Stomach (tissue), 19 donors: Measurements from ENCODE around the gene TMEM9B. TPM values are rescaled to one million over a fixed set of nuclear protein-coding genes. Genes with fewer than 3 reads are reported as not detected.
"Not testable (repeated sequence)": the region's sequence is repeated elsewhere in the genome, so short reads cannot be mapped to it uniquely, and the experiment has no call there.

ENCODE experiments used
- DNase-seq, 2 donors: peaks; one replicate each; pipeline versions ENCODE4 v3.0.0 to v3.0.0-alpha.2; 2013 to 2019
- H3K27ac ChIP-seq, 5 donors: fragments of 200-600 bp in 4 of 5; sonication (generic) in 4 of 5; one replicate each; pipeline ENCODE4 v1.5.1; 2013 to 2019; ENCODE audit warnings: mild to moderate bottlenecking in 1 of 5, moderate library complexity in 1 of 5
- H3K27me3 ChIP-seq, 3 donors: fragments of 200-600 bp; sonication (generic); one replicate each; pipeline ENCODE4 v1.5.1; 2017 to 2019; ENCODE audit warnings: mixed run types in 1 of 3
- H3K36me3 ChIP-seq, 4 donors: fragments of 200-600 bp; sonication (generic); 1 replicate in 3 of 4; 2 replicates in 1 of 4; pipeline ENCODE4 v1.5.1; 2016 to 2019
- H3K4me1 ChIP-seq, 4 donors: fragments of 200-600 bp; sonication (generic); one replicate each; pipeline ENCODE4 v1.5.1; 2016 to 2019
- H3K4me3 ChIP-seq, 4 donors: fragments of 200-600 bp; sonication (generic) in 3 of 4; one replicate each; pipeline ENCODE4 v1.5.1; 2016 to 2019; ENCODE audit warnings: mild to moderate bottlenecking in 1 of 4
- H3K9me3 ChIP-seq, 4 donors: fragments of 200-600 bp; sonication (generic); one replicate each; pipeline ENCODE4 v1.5.1; 2016 to 2019
- EP300 ChIP-seq: sonication (generic); formaldehyde crosslinking; IDR thresholded peaks from one replicate; pipeline ENCODE4 v1.6.1; 2017; ENCODE audit warnings: antibody characterized with exemption
- POLR2A ChIP-seq, 4 donors: fragments of 450-650 bp; IDR thresholded peaks; one replicate each; pipeline ENCODE4 v1.6.1; 2016; ENCODE audit warnings: antibody characterized with exemption in 4 of 4, control low read depth in 2 of 4, mild to moderate bottlenecking in 1 of 4, moderate library complexity in 1 of 4
- POLR2AphosphoS5 ChIP-seq, 3 donors: sonication (generic); formaldehyde crosslinking; IDR thresholded peaks; one replicate each; pipeline ENCODE4 v1.6.1; 2016; ENCODE audit warnings: antibody characterized with exemption in 3 of 3
- WGBS, 5 donors: extraction: QIAGEN DNeasy Blood & Tissue Kit in 3 of 5; methylation state at CpG; one replicate each; pipeline versions ENCODE4 v1.1.5 to v1.1.7; 2013 to 2018; 5-methylcytosine and 5-hydroxymethylcytosine counted together
- intact Hi-C: fragments of 100-400 bp; cut with DNase I; formaldehyde crosslinking; loops from one replicate; pipeline ENCODE4 v1.15.1; 2023; ENCODE audit warnings: low total_unique reads
- long read RNA-seq, 10 donors: transcript quantifications; one replicate each; lab custom pipeline, GENCODE V29; 2026
- polyA plus RNA-seq, 3 donors: library from polyadenylated mRNA; stranded (reverse); fragments of 200-250 nt; gene quantifications; one replicate each; pipeline ENCODE4 v1.2.3, GENCODE V29; 2013
- total RNA-seq, 5 donors: library from RNA; depleted of rRNA; stranded (reverse); fragments of >200 nt; gene quantifications; one replicate each; pipeline versions ENCODE4 v1.1.0 to v1.2.3, GENCODE V29; 2014 to 2016
- TF ChIP-seq, protein P1 (sequence below), 7 experiments: fragments of 450-650 bp in 4 of 7; fragments of 200-600 bp in 3 of 7; sonication (generic) in 3 of 7; IDR thresholded peaks; one replicate each; pipeline ENCODE4 v1.5.1; 2016 to 2019; ENCODE audit warnings: antibody characterized with exemption in 7 of 7, control low read depth in 2 of 7, mild to moderate bottlenecking in 1 of 7
- donor health status: healthy with polysubstance abuse.
- donor health status: Bipolar disorder and iron deficiency.
- donor health status: healthy.

The TMEM9B gene
- 10 to 100 TPM in 3 of 5 donors, 1 to 10 TPM in 1, under 1 TPM in 1; 0.58 to 74.4 (median 30.7) TPM for total RNA-seq
- 10 to 100 TPM; 24.3 to 33.9 (median 31.0) TPM for polyA plus RNA-seq
- long read RNA-seq, donor 1, transcript TMEM9B-205 (5 exons, 2,083 nt), result major isoform, 13 of 14 reads
- long read RNA-seq, donor 1, partial matches to known transcripts, result 0 of 14 reads
- long read RNA-seq, donor 1, other reads (novel, unspliced or antisense), result 0 of 14 reads
- long read RNA-seq, donor 2, transcript TMEM9B-205 (5 exons, 2,083 nt), result major isoform, 16 of 18 reads
- long read RNA-seq, donor 2, partial matches to known transcripts, result 0 of 18 reads
- long read RNA-seq, donor 2, other reads (novel, unspliced or antisense), result 0 of 18 reads
- long read RNA-seq, donor 3, transcript TMEM9B-205 (5 exons, 2,083 nt), result major isoform, 10 of 11 reads
- long read RNA-seq, donor 3, partial matches to known transcripts, result 0 of 11 reads
- long read RNA-seq, donor 3, other reads (novel, unspliced or antisense), result 0 of 11 reads
- long read RNA-seq, donor 4, result 0 reads
- long read RNA-seq, donor 5, transcript TMEM9B-205 (5 exons, 2,083 nt), result major isoform, 16 of 19 reads
- long read RNA-seq, donor 5, partial matches to known transcripts, result 0 of 19 reads
- long read RNA-seq, donor 5, other reads (novel, unspliced or antisense), result 0 of 19 reads
- long read RNA-seq, donor 6, transcript TMEM9B-205 (5 exons, 2,083 nt), result major isoform, 43 of 46 reads
- long read RNA-seq, donor 6, partial matches to known transcripts, result 0 of 46 reads
- long read RNA-seq, donor 6, other reads (novel, unspliced or antisense), result 0 of 46 reads
- long read RNA-seq, donor 7, transcript TMEM9B-205 (5 exons, 2,083 nt), result major isoform, 19 of 22 reads
- long read RNA-seq, donor 7, partial matches to known transcripts, result 0 of 22 reads
- long read RNA-seq, donor 7, other reads (novel, unspliced or antisense), result 0 of 22 reads
- long read RNA-seq, donor 8, transcript TMEM9B-205 (5 exons, 2,083 nt), result major isoform, 23 of 27 reads
- long read RNA-seq, donor 8, partial matches to known transcripts, result 0 of 27 reads
- long read RNA-seq, donor 8, other reads (novel, unspliced or antisense), result 0 of 27 reads
- long read RNA-seq, donor 9, transcript TMEM9B-205 (5 exons, 2,083 nt), result major isoform, 6 of 8 reads
- long read RNA-seq, donor 9, partial matches to known transcripts, result 0 of 8 reads
- long read RNA-seq, donor 9, other reads (novel, unspliced or antisense), result 0 of 8 reads
- long read RNA-seq, donor 10, transcript TMEM9B-205 (5 exons, 2,083 nt), result major isoform, 9 of 26 reads
- long read RNA-seq, donor 10, partial matches to known transcripts, result 16 of 26 reads
- long read RNA-seq, donor 10, other reads (novel, unspliced or antisense), result 0 of 26 reads

DNA sequence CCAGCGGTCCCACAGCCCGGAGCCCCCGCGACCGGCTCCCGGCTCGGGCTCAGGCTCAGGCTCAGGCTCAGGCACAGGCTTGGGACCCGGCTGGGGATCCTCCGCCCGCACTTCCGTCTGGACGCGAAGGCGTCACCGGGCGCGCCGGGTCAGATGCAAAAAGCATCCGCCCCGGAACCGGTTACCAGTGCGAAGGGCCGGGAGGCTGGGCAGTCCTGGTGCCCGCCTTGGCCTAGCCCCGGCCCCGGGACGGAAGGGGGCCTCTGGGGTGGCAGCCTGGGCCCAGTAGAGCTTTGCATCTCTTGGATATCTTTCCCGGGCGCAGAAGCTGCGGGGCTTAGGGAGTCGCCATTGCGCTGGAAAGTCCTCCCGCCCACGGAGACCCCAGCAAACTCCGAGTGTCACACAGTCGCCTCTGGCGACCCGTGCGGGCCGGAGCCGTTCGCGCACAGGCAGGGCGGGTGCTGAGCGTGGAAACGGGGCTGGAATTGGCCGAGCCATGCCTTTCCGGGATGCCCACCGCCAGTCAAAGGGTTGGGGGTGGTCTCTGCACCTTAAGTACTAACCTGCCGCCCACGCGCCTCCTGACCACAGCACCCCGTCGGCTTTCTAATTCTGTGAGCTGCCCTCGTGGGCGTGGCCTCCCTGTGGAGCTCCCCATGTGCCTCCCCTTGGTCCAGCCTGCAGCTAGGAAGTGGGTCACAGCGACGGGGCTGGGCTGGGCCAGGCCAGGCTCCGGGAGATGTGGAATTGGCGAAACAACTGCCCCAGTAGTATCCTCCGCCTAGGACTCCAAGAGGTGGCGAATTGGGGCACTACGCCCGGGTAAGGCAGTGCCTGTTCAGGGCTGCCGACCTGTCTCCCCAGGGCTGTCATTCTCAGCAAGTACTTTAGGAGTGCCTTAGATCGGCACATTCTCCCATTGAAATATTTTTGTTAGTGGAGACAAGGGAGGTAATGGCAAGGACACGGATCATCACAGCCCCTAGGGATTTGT, at the start of gene TMEM9B:
TMEM9B (minus strand) TSS at position 119 of the 997 bp plus-strand sequence. CDS start 129 bp downstream, outside the sequence.
- H3K27me3 ChIP-seq, result no peaks in the 10 kb centered on the region
- no peak for TF ChIP-seq EP300
- TF ChIP-seq POLR2A (IDR thresholded peaks at IDR 0.05), result peak in 2 of 4 donors; percentile 87 to 92
- TF ChIP-seq POLR2AphosphoS5 (IDR thresholded peaks at IDR 0.05), result peak; percentile 85 to 93 (median 89)
- peak within 1 kb of the TSS; percentile 68 to 89 (median 86) for H3K4me3 ChIP-seq
- peak within 1 kb of the TSS; percentile 95 to 99 (median 96) for H3K27ac ChIP-seq
- H3K36me3 ChIP-seq, result peaks cover 0 to 15% (median 6%) of the 10 kb centered on the region in 4 donors
- peak; percentile 93 to 97 for DNase-seq
- 0% methylated on average over 31 to 67 of the region's 67 CpGs for WGBS, 5 donors
- peaks cover 13 to 45% (median 40%) of the 10 kb centered on the region in 4 donors for H3K4me1 ChIP-seq
- intact Hi-C loops, result loop anchor here (10.0 kb wide), 1 partner anchor 280 kb away; the partner anchor contains the start of genes RPL27A and TRIM66
- no peaks in the 10 kb centered on the region for H3K9me3 ChIP-seq

DNA sequence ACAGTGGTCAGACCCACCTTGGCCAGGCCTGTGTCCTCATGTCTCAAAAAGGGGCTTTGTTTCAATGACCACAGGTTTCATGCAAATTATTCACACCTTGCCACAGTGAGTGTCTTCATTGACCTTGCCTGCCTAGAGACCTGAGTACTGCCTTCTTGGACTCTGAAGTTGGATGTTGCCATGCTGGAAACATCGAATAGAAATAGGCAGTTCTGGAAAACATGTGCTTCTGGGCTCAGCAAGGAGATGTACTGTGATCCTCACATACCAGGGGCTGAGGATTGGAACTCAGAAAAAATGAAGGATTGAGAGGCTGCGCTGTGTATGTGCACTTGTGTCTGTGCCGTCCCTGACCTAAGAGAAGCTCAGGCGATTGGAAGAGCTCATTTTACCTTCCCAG, 49.1 kb upstream of the TMEM9B start:
- WGBS, 5 donors, result 87 to 94% (median 90%) methylated on average over 4 of the region's 4 CpGs
- TF ChIP-seq, protein P1, sequence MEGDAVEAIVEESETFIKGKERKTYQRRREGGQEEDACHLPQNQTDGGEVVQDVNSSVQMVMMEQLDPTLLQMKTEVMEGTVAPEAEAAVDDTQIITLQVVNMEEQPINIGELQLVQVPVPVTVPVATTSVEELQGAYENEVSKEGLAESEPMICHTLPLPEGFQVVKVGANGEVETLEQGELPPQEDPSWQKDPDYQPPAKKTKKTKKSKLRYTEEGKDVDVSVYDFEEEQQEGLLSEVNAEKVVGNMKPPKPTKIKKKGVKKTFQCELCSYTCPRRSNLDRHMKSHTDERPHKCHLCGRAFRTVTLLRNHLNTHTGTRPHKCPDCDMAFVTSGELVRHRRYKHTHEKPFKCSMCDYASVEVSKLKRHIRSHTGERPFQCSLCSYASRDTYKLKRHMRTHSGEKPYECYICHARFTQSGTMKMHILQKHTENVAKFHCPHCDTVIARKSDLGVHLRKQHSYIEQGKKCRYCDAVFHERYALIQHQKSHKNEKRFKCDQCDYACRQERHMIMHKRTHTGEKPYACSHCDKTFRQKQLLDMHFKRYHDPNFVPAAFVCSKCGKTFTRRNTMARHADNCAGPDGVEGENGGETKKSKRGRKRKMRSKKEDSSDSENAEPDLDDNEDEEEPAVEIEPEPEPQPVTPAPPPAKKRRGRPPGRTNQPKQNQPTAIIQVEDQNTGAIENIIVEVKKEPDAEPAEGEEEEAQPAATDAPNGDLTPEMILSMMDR (IDR thresholded peaks at IDR 0.05), result no peak
- TF ChIP-seq POLR2A (IDR thresholded peaks at IDR 0.05) (no peak), EP300 (no peak), POLR2AphosphoS5 (IDR thresholded peaks at IDR 0.05) (no peak)
- Histone ChIP-seq H3K4me1 (peaks cover 0 to 16% (median 11%) of the 10 kb centered on the region in 4 donors), H3K27me3 (no peaks in the 10 kb centered on the region), H3K9me3 (no peaks in the 10 kb centered on the region), H3K36me3 (no peaks in the 10 kb centered on the region), H3K4me3 (no peak overlapping the region), H3K27ac (no peak overlapping the region)
- intact Hi-C loops, result no loop called here
- DNase-seq, result no peak

DNA sequence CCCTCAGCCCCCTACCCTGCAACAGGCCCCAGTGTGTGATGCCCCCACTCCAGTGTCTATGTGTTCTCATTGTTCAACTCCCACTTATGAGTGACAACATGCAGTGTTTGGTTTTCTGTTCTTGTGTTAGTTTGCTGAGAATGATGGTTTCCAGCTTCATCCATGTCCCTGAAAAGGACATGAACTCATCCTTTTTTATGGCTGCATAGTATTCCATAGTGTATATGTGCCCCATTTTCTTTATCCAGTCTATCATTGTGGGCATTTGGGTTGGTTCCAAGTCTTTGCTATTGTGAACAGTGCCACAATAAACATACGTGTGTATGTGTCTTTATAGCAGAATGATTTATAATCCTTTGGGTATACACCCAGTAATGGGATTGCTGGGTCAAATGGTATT, 45.3 kb upstream of the TMEM9B start:
- H3K27ac ChIP-seq, H3K9me3 ChIP-seq, DNase-seq, H3K27me3 ChIP-seq, H3K4me3 ChIP-seq, H3K4me1 ChIP-seq, H3K36me3 ChIP-seq, intact Hi-C loops: not testable (repeated sequence)
- 46 to 80% (median 69%) methylated on average over 1 of the region's 1 CpG for WGBS, 5 donors

DNA sequence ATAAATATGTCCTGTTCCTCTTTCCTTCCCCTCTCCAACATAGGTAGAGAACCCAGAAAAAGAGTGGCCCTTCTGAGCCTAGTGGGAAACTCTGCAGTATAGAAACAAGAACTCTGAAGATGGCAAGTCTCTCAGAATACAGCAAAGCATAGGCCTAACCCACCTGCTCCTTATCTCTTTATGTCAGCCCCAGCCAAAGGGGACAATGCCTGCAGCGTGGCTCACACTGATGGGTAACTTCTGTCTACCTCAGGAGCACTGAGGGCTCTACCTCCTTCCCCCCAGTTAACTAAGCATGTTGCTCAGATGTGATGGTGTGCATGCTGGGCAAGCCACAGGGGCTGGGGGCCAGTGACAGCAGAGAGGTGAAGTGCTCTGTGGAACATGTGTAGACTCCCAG, 44.4 kb upstream of the TMEM9B start:
- no peak overlapping the region for H3K4me3 ChIP-seq
- no peak overlapping the region for H3K27ac ChIP-seq
- intact Hi-C loops, result no loop called here
- no peaks in the 10 kb centered on the region for H3K36me3 ChIP-seq
- no peak for TF ChIP-seq POLR2A (IDR thresholded peaks at IDR 0.05)
- no peak for TF ChIP-seq EP300
- TF ChIP-seq, protein P1 (IDR thresholded peaks at IDR 0.05), result no peak
- no peak for TF ChIP-seq POLR2AphosphoS5 (IDR thresholded peaks at IDR 0.05)
- 40 to 73% (median 54%) methylated on average over 1 of the region's 1 CpG for WGBS, 5 donors
- peaks cover 8 to 12% (median 10%) of the 10 kb centered on the region in 4 donors for H3K4me1 ChIP-seq
- no peaks in the 10 kb centered on the region for H3K9me3 ChIP-seq
- H3K27me3 ChIP-seq, result peaks cover 0 to 14% (median 8%) of the 10 kb centered on the region in 3 donors
- no peak for DNase-seq
